ENCODE data around the gene GTF2I.

GTF2I gene

GRCh38 chr7:74655324-74655723 lies 2.2 kb upstream of the GTF2I start:
- H4K20me1 ChIP-seq (ENCODE audit: insufficient read depth, low read length, poor library complexity, severe bottlenecking), result peaks cover 19% of the 10 kb centered on the region
- H3F3A ChIP-seq (ENCODE audit: low read depth), result no peaks in the 10 kb centered on the region; the same call in 1 of the 2 replicates
- peaks cover 5% of the 10 kb centered on the region for H3K27me3 ChIP-seq (ENCODE audit: insufficient read depth, low read length, poor library complexity, severe bottlenecking)
- H3K9me2 ChIP-seq (replicated peaks; ENCODE audit: low read depth, low read length), result no peaks in the 10 kb centered on the region
- H3K4me2 ChIP-seq (ENCODE audit: low read depth, low read length, poor library complexity, severe bottlenecking), result peak overlapping the region; percentile 87
- peaks cover 49% of the 10 kb centered on the region for H3K79me2 ChIP-seq (ENCODE audit: insufficient read depth, low read length)
- peaks cover 32% of the 10 kb centered on the region for H3K4me1 ChIP-seq (ENCODE audit: insufficient read depth, low read length, poor library complexity, severe bottlenecking)
- peak overlapping the region; percentile 94 for H3K9ac ChIP-seq (ENCODE audit: low read depth, low read length, poor library complexity, severe bottlenecking)
- TF ChIP-seq CTCF (conservative IDR thresholded peaks at IDR 0.05; ENCODE audit: low read length) (no peak), EZH2phosphoT487 (IDR thresholded peaks at IDR 0.05; ENCODE audit: borderline replicate concordance) (no peak)
- H2AFZ ChIP-seq (ENCODE audit: low read length), result no peak overlapping the region
- no peaks in the 10 kb centered on the region for H3K9me3 ChIP-seq (ENCODE audit: insufficient read depth, low read depth, low read length)
- H3K36me3 ChIP-seq (ENCODE audit: insufficient read depth, low read length), result no peaks in the 10 kb centered on the region
- no peak overlapping the region for H3K4me3 ChIP-seq (ENCODE audit: low read length, poor library complexity, severe bottlenecking)

DNA sequence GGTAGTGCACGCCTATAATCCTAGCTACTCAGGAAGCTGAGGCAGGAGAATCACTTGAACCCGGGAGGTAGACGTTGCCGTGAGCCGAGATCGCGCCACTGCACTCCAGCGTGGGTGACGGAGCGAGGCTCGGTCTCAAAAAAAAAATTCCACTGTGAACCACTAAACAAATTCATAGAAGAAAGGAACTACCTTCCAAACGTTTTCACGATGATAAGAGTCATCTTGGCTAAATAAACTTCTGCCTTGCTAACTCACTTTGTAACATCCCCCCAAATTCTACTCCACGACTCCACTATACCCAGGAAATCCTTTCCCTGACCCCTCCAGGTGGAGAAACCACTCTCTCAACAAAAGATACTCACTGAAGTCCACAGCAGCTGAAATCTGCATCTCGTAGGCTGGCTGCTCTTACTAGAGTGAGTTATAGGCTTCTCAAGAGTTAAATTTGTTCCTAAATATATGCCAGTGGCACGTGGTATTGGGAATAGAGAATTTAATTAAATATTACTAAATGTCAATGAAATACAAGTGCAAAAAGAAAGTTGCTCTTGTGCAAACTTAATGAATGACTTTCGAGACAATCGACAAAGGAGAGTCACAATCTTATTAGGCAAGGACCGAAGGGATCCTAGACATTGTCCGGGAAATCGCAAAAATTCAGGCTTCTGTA lies 1.6 kb upstream of the GTF2I start:
- Histone ChIP-seq H3K36me3 (ENCODE audit: insufficient read depth, low read length) (no peaks in the 10 kb centered on the region), H4K20me1 (ENCODE audit: insufficient read depth, low read length, poor library complexity, severe bottlenecking) (peaks cover 25% of the 10 kb centered on the region), H3K9me2 (replicated peaks; ENCODE audit: low read depth, low read length) (no peaks in the 10 kb centered on the region), H3K9ac (ENCODE audit: low read depth, low read length, poor library complexity, severe bottlenecking) (peak overlapping the region; percentile 94), H2AFZ (ENCODE audit: low read length) (no peak overlapping the region), H3K4me2 (ENCODE audit: low read depth, low read length, poor library complexity, severe bottlenecking) (peak overlapping the region; percentile 87), H3K79me2 (ENCODE audit: insufficient read depth, low read length) (peaks cover 51% of the 10 kb centered on the region), H3K27me3 (ENCODE audit: insufficient read depth, low read length, poor library complexity, severe bottlenecking) (peaks cover 5% of the 10 kb centered on the region), H3K9me3 (ENCODE audit: insufficient read depth, low read depth, low read length) (no peaks in the 10 kb centered on the region), H3F3A (ENCODE audit: low read depth) (no peaks in the 10 kb centered on the region; the same call in 1 of the 2 replicates), H3K4me1 (ENCODE audit: insufficient read depth, low read length, poor library complexity, severe bottlenecking) (peaks cover 31% of the 10 kb centered on the region), H3K4me3 (ENCODE audit: low read length, poor library complexity, severe bottlenecking) (peak overlapping the region; percentile 84)
- TF ChIP-seq CTCF (conservative IDR thresholded peaks at IDR 0.05; ENCODE audit: low read length) (no peak), EZH2phosphoT487 (IDR thresholded peaks at IDR 0.05; ENCODE audit: borderline replicate concordance) (no peak)

DNA sequence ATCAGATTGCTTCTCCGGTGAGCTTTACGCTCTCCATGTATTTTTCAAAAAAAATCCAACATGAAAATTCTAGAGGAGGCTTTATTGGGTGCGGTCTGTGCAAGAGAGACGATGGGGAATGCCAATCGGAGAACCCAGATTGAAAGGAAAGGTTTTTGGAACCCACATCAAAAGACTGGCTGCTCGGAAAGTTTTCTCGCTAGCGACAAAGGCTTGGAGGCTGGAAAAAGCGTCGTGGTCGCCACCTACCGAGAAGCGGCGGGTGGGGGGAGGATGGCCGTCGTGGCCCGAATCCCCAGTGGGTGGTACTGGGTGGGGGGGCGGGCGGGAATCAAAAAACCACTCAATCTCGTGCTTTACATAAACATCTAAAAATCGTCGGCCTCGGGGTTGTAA lies 1.1 kb upstream of the GTF2I start:
- Histone ChIP-seq H3K36me3 (ENCODE audit: insufficient read depth, low read length) (no peaks in the 10 kb centered on the region), H4K20me1 (ENCODE audit: insufficient read depth, low read length, poor library complexity, severe bottlenecking) (peaks cover 30% of the 10 kb centered on the region), H3K4me1 (ENCODE audit: insufficient read depth, low read length, poor library complexity, severe bottlenecking) (peaks cover 31% of the 10 kb centered on the region), H3K9me3 (ENCODE audit: insufficient read depth, low read depth, low read length) (no peaks in the 10 kb centered on the region), H3K27me3 (ENCODE audit: insufficient read depth, low read length, poor library complexity, severe bottlenecking) (peaks cover 5% of the 10 kb centered on the region), H2AFZ (ENCODE audit: low read length) (peak overlapping the region; percentile 68; the same call in 1 of the 2 replicates), H3K9me2 (replicated peaks; ENCODE audit: low read depth, low read length) (no peaks in the 10 kb centered on the region), H3F3A (ENCODE audit: low read depth) (no peaks in the 10 kb centered on the region; the same call in 1 of the 2 replicates), H3K4me2 (ENCODE audit: low read depth, low read length, poor library complexity, severe bottlenecking) (peak overlapping the region; percentile 88), H3K79me2 (ENCODE audit: insufficient read depth, low read length) (peaks cover 52% of the 10 kb centered on the region), H3K9ac (ENCODE audit: low read depth, low read length, poor library complexity, severe bottlenecking) (peak overlapping the region; percentile 94), H3K4me3 (ENCODE audit: low read length, poor library complexity, severe bottlenecking) (peak overlapping the region; percentile 84)
- no peak; the same call in 1 of the 2 replicates for TF ChIP-seq CTCF (conservative IDR thresholded peaks at IDR 0.05; ENCODE audit: low read length)
- TF ChIP-seq EZH2phosphoT487 (IDR thresholded peaks at IDR 0.05; ENCODE audit: borderline replicate concordance), result no peak
